H9 (cell line): ENCODE results near the gene TMEM204. TPM values are rescaled to one million over a fixed set of nuclear protein-coding genes. Genes with fewer than 3 reads are reported as not detected.

ENCODE experiments used
- DNase-seq: peaks from one replicate; pipeline ENCODE4 v3.0.0-alpha.2; 2017
- H2AFZ ChIP-seq: one replicate; pipeline ENCODE4 v1.6.1; 2013; ENCODE audit warnings: mild to moderate bottlenecking, low read length, control low read depth, moderate library complexity
- H2AK5ac ChIP-seq: 2 replicates; pipeline ENCODE4 v1.6.1; 2013; ENCODE audit warnings: low read length, control low read depth, mixed read lengths; ENCODE audit not compliant: insufficient read length
- H2BK120ac ChIP-seq: one replicate; pipeline ENCODE4 v1.6.1; 2013; ENCODE audit warnings: low read depth, mild to moderate bottlenecking, low read length, control low read depth, inconsistent platforms; ENCODE audit not compliant: poor library complexity, severe bottlenecking
- H2BK12ac ChIP-seq: 2 replicates; pipeline ENCODE4 v1.6.1; 2013; ENCODE audit warnings: low read length, control low read depth, mixed read lengths, low read depth; ENCODE audit not compliant: insufficient read length
- H2BK15ac ChIP-seq: 2 replicates; pipeline ENCODE4 v1.6.1; 2013; ENCODE audit warnings: low read depth, low read length, control low read depth
- H2BK20ac ChIP-seq: one replicate; pipeline ENCODE4 v1.6.1; 2013; ENCODE audit warnings: low read depth, mild to moderate bottlenecking, low read length, control low read depth, inconsistent platforms; ENCODE audit not compliant: poor library complexity, severe bottlenecking
- H2BK5ac ChIP-seq: 2 replicates; pipeline ENCODE4 v1.6.1; 2013; ENCODE audit warnings: low read length, control low read depth, mixed read lengths; ENCODE audit not compliant: insufficient read length
- H3K14ac ChIP-seq: 2 replicates; pipeline ENCODE4 v1.6.1; 2013; ENCODE audit warnings: low read length, control low read depth; ENCODE audit not compliant: insufficient read depth
- H3K18ac ChIP-seq: 2 replicates; pipeline ENCODE4 v1.6.1; 2013; ENCODE audit warnings: low read depth, mild to moderate bottlenecking, mixed read lengths, low read length, control low read depth; ENCODE audit not compliant: insufficient read length
- H3K23ac ChIP-seq: 2 replicates; pipeline ENCODE4 v1.6.1; 2013; ENCODE audit warnings: low read length, control low read depth, mixed read lengths, low read depth; ENCODE audit not compliant: insufficient read length
- H3K23me2 ChIP-seq: 2 replicates; pipeline ENCODE4 v1.6.1; 2013; ENCODE audit warnings: low read depth, mild to moderate bottlenecking, mixed read lengths, low read length, control low read depth; ENCODE audit not compliant: insufficient read length, poor library complexity, severe bottlenecking
- H3K27ac ChIP-seq: 2 replicates; pipeline ENCODE4 v1.5.1; 2013; ENCODE audit warnings: low read length, control low read depth, mixed read lengths, low read depth; ENCODE audit not compliant: insufficient read length
- H3K27me3 ChIP-seq: 2 replicates; pipeline ENCODE4 v1.6.1; 2013; ENCODE audit warnings: low read length, control low read depth, inconsistent platforms; ENCODE audit not compliant: insufficient read depth
- H3K4ac ChIP-seq: 2 replicates; pipeline ENCODE4 v1.6.1; 2013; ENCODE audit warnings: low read depth, mild to moderate bottlenecking, control low read depth, inconsistent platforms, low read length, moderate library complexity
- H3K4me1 ChIP-seq: 2 replicates; pipeline ENCODE4 v1.6.1; 2013; ENCODE audit warnings: low read length, control low read depth, inconsistent platforms; ENCODE audit not compliant: insufficient read depth
- H3K4me2 ChIP-seq: 2 replicates; pipeline ENCODE4 v1.6.1; 2013; ENCODE audit warnings: low read length, control low read depth, mixed read lengths; ENCODE audit not compliant: insufficient read length, insufficient read depth
- H3K56ac ChIP-seq: 2 replicates; pipeline ENCODE4 v1.6.1; 2013; ENCODE audit warnings: low read depth, mild to moderate bottlenecking, mixed read lengths, low read length, control low read depth; ENCODE audit not compliant: insufficient read length
- H3K79me1 ChIP-seq: 2 replicates; pipeline ENCODE4 v1.6.1; 2013; ENCODE audit warnings: low read depth, mild to moderate bottlenecking, moderate library complexity, low read length, control low read depth, inconsistent platforms; ENCODE audit not compliant: insufficient read depth, poor library complexity, severe bottlenecking
- H3K79me2 ChIP-seq: 2 replicates; pipeline ENCODE4 v1.6.1; 2013; ENCODE audit warnings: low read length, control low read depth, inconsistent platforms; ENCODE audit not compliant: insufficient read depth
- H3K9ac ChIP-seq: 2 replicates; pipeline ENCODE4 v1.6.1; 2013; ENCODE audit warnings: low read length, control low read depth, mixed read lengths; ENCODE audit not compliant: insufficient read length; ENCODE audit errors: extremely low read depth
- H3K9me3 ChIP-seq: one replicate; pipeline ENCODE4 v1.6.1; 2013; ENCODE audit warnings: low read depth, low read length, inconsistent platforms; ENCODE audit not compliant: control insufficient read depth
- H3T11ph ChIP-seq: one replicate; pipeline ENCODE4 v1.6.1; 2013; ENCODE audit warnings: mild to moderate bottlenecking, low read length, control low read depth, inconsistent platforms
- H4K20me1 ChIP-seq: one replicate; pipeline ENCODE4 v1.6.1; 2013; ENCODE audit not compliant: control insufficient read depth, insufficient read length, insufficient read depth
- H4K5ac ChIP-seq: 2 replicates; pipeline ENCODE4 v1.6.1; 2013; ENCODE audit warnings: low read depth, mild to moderate bottlenecking, mixed read lengths, low read length, control low read depth; ENCODE audit not compliant: insufficient read length
- H4K8ac ChIP-seq: replicated peaks from 2 replicates; pipeline ENCODE4 v1.6.1; 2013; ENCODE audit warnings: low read length, control low read depth, mixed read lengths, low read depth; ENCODE audit not compliant: insufficient read length
- H4K91ac ChIP-seq: 2 replicates; pipeline ENCODE4 v1.6.1; 2013; ENCODE audit warnings: low read depth, mild to moderate bottlenecking, moderate library complexity, mixed read lengths, low read length, control low read depth; ENCODE audit not compliant: insufficient read length
- H3K27ac Mint-ChIP-seq, 3 experiments: 2 replicates in 2 of 3; 3 replicates in 1 of 3; pipeline ENCODE4 v1.8.0; 2020 to 2021; ENCODE audit warnings: mixed read lengths in 3 of 3, mild to moderate bottlenecking in 1 of 3, moderate library complexity in 1 of 3
- H3K27me3 Mint-ChIP-seq: 2 replicates; pipeline ENCODE4 v1.8.0; 2021; ENCODE audit warnings: low read depth, mild to moderate bottlenecking, moderate library complexity, mixed read lengths
- H3K36me3 Mint-ChIP-seq, 3 experiments: 2 replicates in 2 of 3; 3 replicates in 1 of 3; pipeline ENCODE4 v1.8.0; 2020 to 2021; ENCODE audit warnings: low read depth in 3 of 3, mixed read lengths in 3 of 3; ENCODE audit not compliant: insufficient read depth in 1 of 3
- H3K4me1 Mint-ChIP-seq, 2 experiments: 2 replicates each; pipeline ENCODE4 v1.8.0; 2020; ENCODE audit warnings: mixed read lengths in 2 of 2
- H3K4me3 Mint-ChIP-seq, 2 experiments: 2 replicates in 1 of 2; 3 replicates in 1 of 2; pipeline ENCODE4 v1.8.0; 2020 to 2021; ENCODE audit warnings: mild to moderate bottlenecking in 2 of 2, mixed read lengths in 2 of 2, moderate library complexity in 1 of 2
- H3K9me3 Mint-ChIP-seq, 2 experiments: 2 replicates in 1 of 2; 3 replicates in 1 of 2; pipeline ENCODE4 v1.8.0; 2020; ENCODE audit warnings: mild to moderate bottlenecking in 2 of 2, mixed read lengths in 2 of 2, moderate library complexity in 1 of 2
- WGBS: extraction: QIAGEN DNeasy Blood & Tissue Kit; methylation state at CpG from one replicate; pipeline ENCODE4 v1.1.7; 2013; ENCODE audit warnings: missing lambda C conversion rate, low lambda C conversion rate, mixed read lengths; ENCODE audit not compliant: insufficient read length; ENCODE audit errors: extremely low coverage; 5-methylcytosine and 5-hydroxymethylcytosine counted together
- total RNA-seq: library from RNA; stranded (reverse); gene quantifications from 2 replicates; pipeline ENCODE4 v1.2.1, GENCODE V29; 2021
- TF ChIP-seq, protein P1 (sequence below): fragments of 200-600 bp; sonication (generic); conservative IDR thresholded peaks from 3 replicates; pipeline ENCODE4 v1.8.0; 2021; ENCODE audit warnings: antibody characterized with exemption, mild to moderate bottlenecking

Gene TMEM204
- total RNA-seq, 1 experiment from 2014 or later: not detected

DNA sequence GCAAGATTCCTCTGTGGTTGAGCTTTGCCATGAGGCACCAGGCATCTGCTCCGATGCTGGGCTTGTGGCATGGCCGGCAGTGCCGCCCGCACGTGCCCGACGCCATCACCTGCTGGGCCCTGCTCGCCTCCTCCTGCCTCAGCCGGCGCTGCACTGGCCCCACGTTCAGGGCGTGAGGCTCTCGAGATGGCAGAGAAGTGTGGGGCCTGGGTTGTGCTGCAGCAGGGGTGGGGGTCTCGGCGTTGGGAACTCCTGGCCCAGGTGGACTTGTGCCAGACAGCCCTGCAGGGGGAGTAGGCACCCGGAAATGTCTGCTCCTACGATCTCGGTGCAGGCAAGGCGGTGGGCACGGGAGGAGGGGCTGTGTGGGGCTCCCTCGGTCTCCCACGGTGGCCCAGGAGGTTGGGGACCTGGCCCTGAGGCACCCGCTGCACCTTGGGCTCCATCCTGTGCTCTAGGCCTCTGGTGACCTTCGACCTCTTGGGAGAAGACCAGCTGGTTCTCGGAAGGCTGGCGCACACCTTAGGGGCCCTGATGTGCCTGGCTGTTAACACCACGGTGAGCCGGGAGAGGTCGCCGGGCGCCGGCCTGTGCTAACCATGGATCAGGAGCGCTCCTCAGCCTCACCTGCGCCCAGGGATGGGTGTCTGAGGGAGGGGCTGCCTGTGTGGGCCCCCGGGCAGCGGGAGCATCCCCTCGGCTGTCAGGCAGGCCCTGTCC, 26.8 kb upstream of the TMEM204 start:
- Mint-ChIP-seq H3K4me1 (no peaks in the 10 kb centered on the region), H3K9me3 (no peaks in the 10 kb centered on the region), H3K27ac (no peak overlapping the region), H3K27me3 (no peaks in the 10 kb centered on the region), H3K36me3 (peaks cover 14 to 41% (median 34%) of the 10 kb centered on the region in 3 experiments; a peak in 6 of 7 replicates), H3K4me3 (no peak overlapping the region)
- Histone ChIP-seq H4K5ac (no peak overlapping the region), H2BK20ac (no peak overlapping the region), H3K4me2 (no peak overlapping the region), H2AK5ac (no peak overlapping the region), H2AFZ (no peak overlapping the region), H3K9me3 (no peaks in the 10 kb centered on the region), H3K79me1 (no peaks in the 10 kb centered on the region), H2BK15ac (no peak overlapping the region), H3K4ac (no peak overlapping the region), H3K79me2 (no peaks in the 10 kb centered on the region), H3K9ac (no peak overlapping the region), H4K8ac (no peak overlapping the region), H4K20me1 (no peaks in the 10 kb centered on the region), H3K27me3 (no peaks in the 10 kb centered on the region), H3K14ac (no peak overlapping the region), H3K4me1 (no peaks in the 10 kb centered on the region), H2BK5ac (no peak overlapping the region), H4K91ac (no peak overlapping the region), H3K18ac (no peak overlapping the region), H2BK12ac (no peak overlapping the region), H2BK120ac (no peak overlapping the region), H3K23ac (no peak overlapping the region), H3K27ac (no peak overlapping the region), H3T11ph (no peak overlapping the region), H3K56ac (no peak overlapping the region), H3K23me2 (no peaks in the 10 kb centered on the region)
- WGBS: no CpG with 5 or more reads among the region's 37 CpGs
- TF ChIP-seq, protein P1, sequence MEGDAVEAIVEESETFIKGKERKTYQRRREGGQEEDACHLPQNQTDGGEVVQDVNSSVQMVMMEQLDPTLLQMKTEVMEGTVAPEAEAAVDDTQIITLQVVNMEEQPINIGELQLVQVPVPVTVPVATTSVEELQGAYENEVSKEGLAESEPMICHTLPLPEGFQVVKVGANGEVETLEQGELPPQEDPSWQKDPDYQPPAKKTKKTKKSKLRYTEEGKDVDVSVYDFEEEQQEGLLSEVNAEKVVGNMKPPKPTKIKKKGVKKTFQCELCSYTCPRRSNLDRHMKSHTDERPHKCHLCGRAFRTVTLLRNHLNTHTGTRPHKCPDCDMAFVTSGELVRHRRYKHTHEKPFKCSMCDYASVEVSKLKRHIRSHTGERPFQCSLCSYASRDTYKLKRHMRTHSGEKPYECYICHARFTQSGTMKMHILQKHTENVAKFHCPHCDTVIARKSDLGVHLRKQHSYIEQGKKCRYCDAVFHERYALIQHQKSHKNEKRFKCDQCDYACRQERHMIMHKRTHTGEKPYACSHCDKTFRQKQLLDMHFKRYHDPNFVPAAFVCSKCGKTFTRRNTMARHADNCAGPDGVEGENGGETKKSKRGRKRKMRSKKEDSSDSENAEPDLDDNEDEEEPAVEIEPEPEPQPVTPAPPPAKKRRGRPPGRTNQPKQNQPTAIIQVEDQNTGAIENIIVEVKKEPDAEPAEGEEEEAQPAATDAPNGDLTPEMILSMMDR: no peak; the same call in 2 of the 3 replicates
- DNase-seq: no peak
